ENCODE data around the gene IL6ST. TPM values are rescaled to one million over a fixed set of nuclear protein-coding genes. Genes with fewer than 3 reads are reported as not detected.
"Not testable (repeated sequence)": the region's sequence is repeated elsewhere in the genome, so short reads cannot be mapped to it uniquely, and the experiment has no call there.

Gene IL6ST
- total RNA-seq, 4 donors from 2014 or later: 53.6 to 116 (median 84.6) TPM

GRCh38 chr5:55991768-55992486 lies 2.8 kb downstream of the IL6ST start:
- no peak for DNase-seq (ENCODE audit: low spot score in 2 of 2)
- TF ChIP-seq CTCF (IDR thresholded peaks at IDR 0.05) (no peak), POLR2A (IDR thresholded peaks at IDR 0.05) (no peak)
- WGBS, 2 donors: 57 to 59% methylated on average over 5 of the region's 5 CpGs
- no peak overlapping the region for H3K4me3 ChIP-seq (ENCODE audit: low read depth, poor library complexity, severe bottlenecking)
- intact Hi-C loops (cut with DNase I; ENCODE audit: low total_unique reads): no loop called here

- H3K4me3 ChIP-seq (ENCODE audit: low read depth, poor library complexity, severe bottlenecking); DNase-seq (ENCODE audit: low spot score in 2 of 2); intact Hi-C loops (cut with DNase I; ENCODE audit: low total_unique reads): not testable (repeated sequence)
- WGBS, 2 donors: 78 to 88% methylated on average over 4 of the region's 4 CpGs
Observed at GRCh38 chr5:55990895-55991294, 3.9 kb downstream of the IL6ST start.

DNA sequence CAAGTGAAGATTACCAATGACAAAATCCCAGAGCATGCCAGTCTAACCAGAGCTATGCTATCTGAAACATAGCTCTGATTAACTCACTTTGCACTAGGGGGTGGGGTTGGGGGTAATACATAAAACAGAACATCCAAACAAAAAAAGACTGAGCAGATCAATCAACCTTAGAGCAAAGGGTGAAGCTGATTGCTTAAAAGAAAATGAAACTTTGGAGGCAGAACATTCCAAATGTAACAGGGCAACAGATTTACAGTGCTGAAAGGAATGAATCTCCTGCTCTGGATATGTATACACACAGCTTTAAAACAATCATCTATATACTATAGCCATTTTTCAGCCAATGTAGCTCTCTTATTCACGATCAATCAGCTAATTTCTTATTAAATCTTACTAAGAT lies 4.9 kb downstream of the IL6ST start:
- TF ChIP-seq CTCF (IDR thresholded peaks at IDR 0.05) (no peak), POLR2A (IDR thresholded peaks at IDR 0.05) (no peak)
- H3K4me3 ChIP-seq (ENCODE audit: low read depth, poor library complexity, severe bottlenecking): no peak overlapping the region
- no peak for DNase-seq (ENCODE audit: low spot score in 2 of 2)
- intact Hi-C loops (cut with DNase I; ENCODE audit: low total_unique reads): no loop called here
- WGBS, 2 donors: 71 to 92% methylated on average over 1 of the region's 1 CpG

DNA sequence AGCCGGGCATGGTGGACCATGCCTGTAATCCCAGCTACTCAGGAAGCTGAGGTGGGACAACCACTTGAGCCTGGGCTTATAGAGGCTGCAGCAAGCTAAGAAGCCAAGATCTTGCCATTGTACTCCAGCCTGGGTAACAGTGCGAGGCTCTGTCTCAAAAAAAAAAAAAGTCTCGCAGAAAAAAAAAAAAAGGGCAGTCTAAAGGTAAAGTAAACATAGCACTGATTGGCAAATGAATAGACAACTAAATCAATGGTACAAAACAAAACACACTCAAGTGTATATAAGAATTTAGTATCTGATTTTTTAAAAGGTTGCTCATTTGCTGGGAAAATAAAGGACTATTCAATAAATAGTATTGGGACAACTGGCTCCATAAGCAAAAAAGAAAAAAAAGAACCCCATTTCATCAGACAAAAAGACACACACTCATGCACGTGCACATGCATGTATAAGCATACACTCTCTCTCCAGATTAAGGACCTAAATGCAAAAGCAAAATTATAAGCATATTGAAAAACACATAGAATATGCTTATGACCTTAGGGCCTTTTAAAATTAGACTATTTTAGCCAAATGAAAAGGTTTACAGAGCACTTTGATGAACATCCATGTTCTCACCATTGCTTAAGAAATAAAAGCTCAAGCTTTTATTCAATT lies 5.7 kb downstream of the IL6ST start:
- intact Hi-C loops (cut with DNase I; ENCODE audit: low total_unique reads): no loop called here
- 63 to 73% methylated on average over 4 of the region's 4 CpGs for WGBS, 2 donors
- DNase-seq (ENCODE audit: low spot score in 2 of 2): no peak
- no peak overlapping the region for H3K4me3 ChIP-seq (ENCODE audit: low read depth, poor library complexity, severe bottlenecking)
- no peak for TF ChIP-seq POLR2A (IDR thresholded peaks at IDR 0.05)
- no peak for TF ChIP-seq CTCF (IDR thresholded peaks at IDR 0.05)

DNA sequence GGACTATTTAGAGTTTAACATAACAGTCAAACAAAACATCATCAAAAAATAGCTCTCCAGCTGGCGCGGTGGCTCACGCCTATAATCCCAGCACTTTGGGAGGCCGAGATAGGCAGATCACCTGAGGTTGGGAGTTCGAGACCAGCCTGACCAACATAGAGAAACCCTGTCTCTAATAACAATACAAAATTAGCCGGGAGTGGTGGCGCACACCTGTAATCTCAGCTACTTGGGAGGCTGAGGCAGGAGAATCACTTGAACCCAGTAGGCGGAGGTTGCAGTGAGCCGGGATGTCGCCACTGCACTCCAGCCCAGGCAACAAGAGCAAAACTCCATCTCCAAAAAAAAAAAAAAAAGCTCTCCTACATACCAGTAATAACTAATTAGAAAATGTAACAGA lies 6.3 kb downstream of the IL6ST start:
- intact Hi-C loops (cut with DNase I; ENCODE audit: low total_unique reads); H3K4me3 ChIP-seq (ENCODE audit: low read depth, poor library complexity, severe bottlenecking); DNase-seq (ENCODE audit: low spot score in 2 of 2): not testable (repeated sequence)
- WGBS, 2 donors: 97 to 98% methylated on average over 10 of the region's 10 CpGs

GRCh38 chr5:55986931-55987330 lies 7.8 kb downstream of the IL6ST start:
- no peak overlapping the region for H3K4me3 ChIP-seq (ENCODE audit: low read depth, poor library complexity, severe bottlenecking)
- intact Hi-C loops (cut with DNase I; ENCODE audit: low total_unique reads): no loop called here
- DNase-seq (ENCODE audit: low spot score in 2 of 2): no peak
- 82 to 86% methylated on average over 4 of the region's 4 CpGs for WGBS, 2 donors
- TF ChIP-seq CTCF (IDR thresholded peaks at IDR 0.05) (no peak), POLR2A (IDR thresholded peaks at IDR 0.05) (no peak)

DNA sequence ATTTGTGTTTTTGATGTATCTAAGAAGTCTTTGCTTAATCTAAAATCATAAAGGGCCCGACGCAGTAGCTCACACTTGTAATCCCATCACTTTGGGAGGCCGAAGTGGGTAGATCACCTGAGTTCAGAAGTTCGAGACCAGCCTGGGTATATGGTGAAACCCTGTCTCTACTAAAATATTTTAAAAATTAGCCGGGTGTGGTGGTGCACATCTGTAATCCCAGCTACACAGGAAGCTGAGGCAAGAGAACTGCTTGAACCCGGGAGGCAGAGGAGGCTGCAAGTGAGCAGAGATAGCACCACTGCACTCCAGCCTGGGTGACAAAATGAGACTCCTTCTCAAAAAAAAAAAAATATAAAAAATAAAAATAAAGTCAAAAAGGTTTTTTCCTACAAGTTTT lies 9.6 kb downstream of the IL6ST start:
- intact Hi-C loops (cut with DNase I; ENCODE audit: low total_unique reads): no loop called here
- no peak for DNase-seq (ENCODE audit: low spot score in 2 of 2)
- H3K4me3 ChIP-seq (ENCODE audit: low read depth, poor library complexity, severe bottlenecking): no peak overlapping the region
- TF ChIP-seq CTCF (IDR thresholded peaks at IDR 0.05) (no peak), POLR2A (IDR thresholded peaks at IDR 0.05) (no peak)
- WGBS, 2 donors: 91 to 93% methylated on average over 6 of the region's 6 CpGs
